ENCODE data around the gene ADCYAP1R1. TPM values are rescaled to one million over a fixed set of nuclear protein-coding genes. Genes with fewer than 3 reads are reported as not detected.

Gene ADCYAP1R1
- polyA plus RNA-seq, 1 donor from 2014 or later: 8.6 TPM

- Histone ChIP-seq H3K36me3 (ENCODE audit: insufficient read depth, low read length) (no peaks in the 10 kb centered on the region), H3K9me2 (ENCODE audit: insufficient read depth, low read length) (no peaks in the 10 kb centered on the region), H4K20me1 (ENCODE audit: insufficient read depth) (no peaks in the 10 kb centered on the region), H3K4me2 (ENCODE audit: low read length) (no peak overlapping the region), H3K9me3 (ENCODE audit: low read length) (no peaks in the 10 kb centered on the region), H3K27ac (ENCODE audit: low read length) (no peak overlapping the region), H3K79me2 (replicated peaks; ENCODE audit: insufficient read depth, low read length) (no peaks in the 10 kb centered on the region), H3K4me3 (ENCODE audit: low read length) (no peak overlapping the region), H3K27me3 (ENCODE audit: insufficient read depth, low read depth, low read length) (no peaks in the 10 kb centered on the region), H2AFZ (ENCODE audit: low read depth, low read length) (no peak overlapping the region), H3F3A (ENCODE audit: insufficient read depth, low read length, poor library complexity, severe bottlenecking) (no peaks in the 10 kb centered on the region), H3K9ac (ENCODE audit: low read length) (no peak overlapping the region)
- no peak for TF ChIP-seq MXI1 (conservative IDR thresholded peaks at IDR 0.05; ENCODE audit: poor library complexity, severe bottlenecking)
- TF ChIP-seq REST (IDR thresholded peaks at IDR 0.05; ENCODE audit: borderline replicate concordance): no peak
- no peak for TF ChIP-seq POLR2AphosphoS5 (IDR thresholded peaks at IDR 0.05)
- TF ChIP-seq CTCF (IDR thresholded peaks at IDR 0.05; ENCODE audit: poor library complexity, severe bottlenecking): no peak
- no peak for TF ChIP-seq RAD21 (conservative IDR thresholded peaks at IDR 0.05)
- no peak for TF ChIP-seq EP300 (conservative IDR thresholded peaks at IDR 0.05; ENCODE audit: poor library complexity, severe bottlenecking)
- no peak for TF ChIP-seq EZH2 (IDR thresholded peaks at IDR 0.05; ENCODE audit: borderline replicate concordance, insufficient read depth, low read length, poor library complexity, severe bottlenecking)
- TF ChIP-seq SMC3 (conservative IDR thresholded peaks at IDR 0.05; ENCODE audit: poor library complexity): no peak
- TF ChIP-seq TAF1 (IDR thresholded peaks at IDR 0.05; ENCODE audit: low read depth): no peak
Measured at GRCh38 chr7:31100445-31100844, 48.3 kb downstream of the ADCYAP1R1 start.

GRCh38 chr7:31100871-31101270 is 48.8 kb downstream of the ADCYAP1R1 start:
- no peaks in the 10 kb centered on the region for H4K20me1 ChIP-seq (ENCODE audit: insufficient read depth)
- H3F3A ChIP-seq (ENCODE audit: insufficient read depth, low read length, poor library complexity, severe bottlenecking): no peaks in the 10 kb centered on the region
- no peak overlapping the region for H3K4me2 ChIP-seq (ENCODE audit: low read length)
- no peaks in the 10 kb centered on the region for H3K36me3 ChIP-seq (ENCODE audit: insufficient read depth, low read length)
- no peaks in the 10 kb centered on the region for H3K79me2 ChIP-seq (replicated peaks; ENCODE audit: insufficient read depth, low read length)
- H2AFZ ChIP-seq (ENCODE audit: low read depth, low read length): no peak overlapping the region
- H3K4me3 ChIP-seq (ENCODE audit: low read length): no peak overlapping the region
- H3K27me3 ChIP-seq (ENCODE audit: insufficient read depth, low read depth, low read length): no peaks in the 10 kb centered on the region
- TF ChIP-seq TAF1 (IDR thresholded peaks at IDR 0.05; ENCODE audit: low read depth) (no peak), RAD21 (conservative IDR thresholded peaks at IDR 0.05) (no peak), POLR2AphosphoS5 (IDR thresholded peaks at IDR 0.05) (no peak), CTCF (IDR thresholded peaks at IDR 0.05; ENCODE audit: poor library complexity, severe bottlenecking) (no peak), REST (IDR thresholded peaks at IDR 0.05; ENCODE audit: borderline replicate concordance) (no peak), EZH2 (IDR thresholded peaks at IDR 0.05; ENCODE audit: borderline replicate concordance, insufficient read depth, low read length, poor library complexity, severe bottlenecking) (no peak), SMC3 (conservative IDR thresholded peaks at IDR 0.05; ENCODE audit: poor library complexity) (no peak), MXI1 (conservative IDR thresholded peaks at IDR 0.05; ENCODE audit: poor library complexity, severe bottlenecking) (no peak), EP300 (conservative IDR thresholded peaks at IDR 0.05; ENCODE audit: poor library complexity, severe bottlenecking) (no peak)
- H3K27ac ChIP-seq (ENCODE audit: low read length): no peak overlapping the region
- no peaks in the 10 kb centered on the region for H3K9me2 ChIP-seq (ENCODE audit: insufficient read depth, low read length)
- no peak overlapping the region for H3K9ac ChIP-seq (ENCODE audit: low read length)
- no peaks in the 10 kb centered on the region for H3K9me3 ChIP-seq (ENCODE audit: low read length)

All from neural cell (in vitro differentiated cells).